HCT116 (cell line): ENCODE data around the gene NUDT8. TPM values are rescaled to one million over a fixed set of nuclear protein-coding genes. Genes with fewer than 3 reads are reported as not detected.

Experiments
- ATAC-seq: fragments of 200-7000 bp; cut with Tn5 transposase; 2 replicates; pipeline ENCODE4 v1.9.1; 2020; ENCODE audit warnings: mild to moderate bottlenecking, moderate library complexity
- BruUV-seq: library from RNA; stranded (reverse); fragments of 400-500 nt; replicated peaks from 2 replicates; lab custom pipeline; 2021; lab: Mats Ljungman, UMichigan
- CTCF ChIA-PET: fragments of 300-600 bp; sonication (Branson Sonifier 250); formaldehyde crosslinking; loops from one replicate; lab custom pipeline; 2021; ENCODE audit warnings: antibody characterized with exemption; lab: Charles Lee
- POLR2A ChIA-PET: fragments of 300-600, 350-600 bp; sonication (Branson Sonifier 250); formaldehyde crosslinking; loops from one replicate; lab custom pipeline; 2021; ENCODE audit warnings: antibody characterized with exemption; lab: Charles Lee
- RAD21 ChIA-PET, 2 experiments: fragments of 300-600 bp; sonication (Branson Sonifier 250); formaldehyde crosslinking; loops; one replicate each; lab custom pipeline; 2023; ENCODE audit warnings: low total read pairs in 2 of 2; ENCODE audit not compliant: uncharacterized antibody in 2 of 2, unreplicated experiment in 2 of 2, low non-redundant PET in 1 of 2; lab: Charles Lee
- DNase-seq: peaks from one replicate; pipeline ENCODE4 v3.0.0-alpha.2; 2010; ENCODE audit warnings: low read depth, low spot score
- H2AFZ ChIP-seq: fragments of 200-600 bp; shearing (Covaris generic), sonication (generic); 2 replicates; pipeline ENCODE4 v1.6.1; 2017; ENCODE audit warnings: low read depth, mixed run types, mixed read lengths, antibody characterized with exemption, low read length; ENCODE audit not compliant: poor library complexity, severe bottlenecking
- H3K27ac ChIP-seq: 2 replicates; pipeline ENCODE4 v1.5.1; 2012; ENCODE audit warnings: low read depth, low read length
- H3K27me3 ChIP-seq: fragments of 200-600 bp; sonication (generic); 2 replicates; pipeline ENCODE4 v1.6.1; 2016; ENCODE audit warnings: mixed run types, low read length, mixed read lengths; ENCODE audit not compliant: insufficient read depth
- H3K36me3 ChIP-seq, 2 experiments: fragments of 200-500 bp in 1 of 2; fragments of 200-600 bp in 1 of 2; sonication (Bioruptor generic) in 1 of 2; sonication (generic) in 1 of 2; 2 replicates each; pipeline versions ENCODE4 v1.5.1 to v1.6.1; 2014 to 2016; ENCODE audit warnings: low read length in 2 of 2, inconsistent platforms in 1 of 2, mixed read lengths in 1 of 2, mixed run types in 1 of 2; ENCODE audit not compliant: insufficient read depth in 2 of 2, control insufficient read depth in 1 of 2
- H3K4me1 ChIP-seq, 2 experiments: fragments of 200-600 bp in 1 of 2; sonication (generic) in 1 of 2; 2 replicates each; pipeline versions ENCODE4 v1.5.1 to v1.6.1; 2012 to 2017; ENCODE audit warnings: low read length in 2 of 2, inconsistent platforms in 1 of 2, mild to moderate bottlenecking in 1 of 2, mixed read lengths in 1 of 2, mixed run types in 1 of 2, moderate library complexity in 1 of 2; ENCODE audit not compliant: insufficient read depth in 2 of 2, control insufficient read depth in 1 of 2
- H3K4me2 ChIP-seq: fragments of 200-600 bp; sonication (generic); 2 replicates; pipeline ENCODE4 v1.6.1; 2017; ENCODE audit warnings: mixed run types, low read length, mixed read lengths
- H3K4me3 ChIP-seq, 2 experiments: fragments of 200-600 bp in 1 of 2; sonication (generic) in 1 of 2; replicated peaks in 1 of 2; 2 replicates each; pipeline ENCODE4 v1.5.1; 2011 to 2016; ENCODE audit warnings: low read length in 2 of 2, control low read depth in 1 of 2, low read depth in 1 of 2, mild to moderate bottlenecking in 1 of 2, mixed read lengths in 1 of 2, mixed run types in 1 of 2
- H3K79me2 ChIP-seq: fragments of 200-600 bp; sonication (generic); 2 replicates; pipeline ENCODE4 v1.6.1; 2017; ENCODE audit warnings: mild to moderate bottlenecking, mixed run types, low read length, moderate library complexity, mixed read lengths; ENCODE audit not compliant: insufficient read depth
- H3K9ac ChIP-seq: fragments of 200-600 bp; sonication (generic); 2 replicates; pipeline ENCODE4 v1.6.1; 2016; ENCODE audit warnings: low read length, mixed read lengths
- H3K9me2 ChIP-seq: fragments of 200-600 bp; sonication (generic), shearing (Covaris generic); 2 replicates; pipeline ENCODE4 v1.6.1; 2017; ENCODE audit warnings: mixed run types, mild to moderate bottlenecking, moderate library complexity; ENCODE audit not compliant: insufficient read depth
- H3K9me3 ChIP-seq, 2 experiments: fragments of 200-500 bp in 1 of 2; fragments of 200-600 bp in 1 of 2; sonication (Bioruptor generic) in 1 of 2; sonication (generic) in 1 of 2; 2 replicates each; pipeline ENCODE4 v1.6.1; 2014 to 2017; ENCODE audit warnings: low read length in 2 of 2, mixed read lengths in 2 of 2, inconsistent platforms in 1 of 2, low read depth in 1 of 2, mild to moderate bottlenecking in 1 of 2, mixed run types in 1 of 2, moderate library complexity in 1 of 2; ENCODE audit not compliant: control insufficient read depth in 1 of 2, insufficient read depth in 1 of 2
- H4K20me1 ChIP-seq: fragments of 200-600 bp; sonication (generic), shearing (Covaris generic); 2 replicates; pipeline ENCODE4 v1.6.1; 2017; ENCODE audit warnings: mixed run types, mild to moderate bottlenecking, moderate library complexity; ENCODE audit not compliant: insufficient read depth
- CBX3 ChIP-seq: IDR thresholded peaks from 2 replicates; pipeline ENCODE4 v1.6.1; 2012; ENCODE audit warnings: low read depth
- CEBPB ChIP-seq: IDR thresholded peaks from 2 replicates; pipeline ENCODE4 v1.6.1; 2012; ENCODE audit warnings: low read depth
- ELF1 ChIP-seq: IDR thresholded peaks from 2 replicates; pipeline ENCODE4 v1.6.1; 2012; ENCODE audit warnings: low read depth, borderline replicate concordance
- EZH2 ChIP-seq: fragments of 200-600 bp; sonication (generic); IDR thresholded peaks from 2 replicates; pipeline ENCODE4 v1.6.1; 2017; ENCODE audit warnings: antibody characterized with exemption, mixed run types
- JUND ChIP-seq: IDR thresholded peaks from 2 replicates; pipeline ENCODE4 v1.6.1; 2012
- POLR2A ChIP-seq: IDR thresholded peaks from 2 replicates; pipeline ENCODE4 v1.7.0; 2011; ENCODE audit warnings: borderline replicate concordance; ENCODE audit not compliant: insufficient read depth, insufficient read length; ENCODE audit errors: extremely low read depth
- POLR2AphosphoS5 ChIP-seq: IDR thresholded peaks from 2 replicates; pipeline ENCODE4 v1.6.1; 2011; ENCODE audit warnings: mild to moderate bottlenecking, low read depth, low read length, moderate library complexity
- RAD21 ChIP-seq: IDR thresholded peaks from 2 replicates; pipeline ENCODE4 v1.6.1; 2012; ENCODE audit warnings: low read depth, mild to moderate bottlenecking
- SIN3A ChIP-seq: IDR thresholded peaks from 2 replicates; pipeline ENCODE4 v1.6.1; 2012; ENCODE audit warnings: low read depth
- SRF ChIP-seq: IDR thresholded peaks from 2 replicates; pipeline ENCODE4 v1.6.1; 2012; ENCODE audit warnings: low read depth
- TCF7L2 ChIP-seq: IDR thresholded peaks from 2 replicates; pipeline ENCODE4 v1.7.0; 2011; ENCODE audit warnings: borderline replicate concordance, inconsistent platforms; ENCODE audit not compliant: insufficient read depth, insufficient read length; ENCODE audit errors: extremely low read depth
- YY1 ChIP-seq: IDR thresholded peaks from 2 replicates; pipeline ENCODE4 v1.6.1; 2011; ENCODE audit warnings: low read length, low read depth, moderate library complexity, mild to moderate bottlenecking; ENCODE audit not compliant: insufficient replicate concordance; ENCODE audit errors: extremely low read depth
- ZFX ChIP-seq: fragments of 450-650 bp; IDR thresholded peaks from 2 replicates; pipeline ENCODE4 v1.6.1; 2017
- intact Hi-C: fragments of 100-400 bp; cut with micrococcal nuclease; formaldehyde crosslinking; loops from 2 replicates; pipeline ENCODE4 v1.10.0; 2022
- total RNA-seq: library from RNA; stranded (reverse); gene quantifications from one replicate; pipeline ENCODE4 v1.2.1, GENCODE V29; 2021; ENCODE audit not compliant: unreplicated experiment
- TF ChIP-seq, protein P1 (sequence below): IDR thresholded peaks from 2 replicates; pipeline ENCODE4 v1.6.1; 2012
- TF ChIP-seq, protein P2 (sequence below), 3 experiments: fragments of 200-600 bp in 1 of 3; sonication (generic) in 1 of 3; IDR thresholded peaks in 2 of 3; conservative IDR thresholded peaks in 1 of 3; 2 replicates each; pipeline ENCODE4 v1.5.1; 2012 to 2017; ENCODE audit warnings: low read depth in 2 of 3, low read length in 2 of 3, antibody characterized with exemption in 1 of 3, borderline replicate concordance in 1 of 3, control low read depth in 1 of 3, mild to moderate bottlenecking in 1 of 3, mixed read lengths in 1 of 3, mixed run types in 1 of 3, moderate library complexity in 1 of 3; ENCODE audit not compliant: insufficient read depth in 1 of 3
- TF ChIP-seq, protein P3 (sequence below): IDR thresholded peaks from 2 replicates; pipeline ENCODE4 v1.6.1; 2011; ENCODE audit warnings: mild to moderate bottlenecking, low read length, moderate library complexity; ENCODE audit not compliant: insufficient replicate concordance; ENCODE audit errors: extremely low read depth

The NUDT8 gene
- total RNA-seq, 1 experiment from 2014 or later: 18.7 TPM

DNA sequence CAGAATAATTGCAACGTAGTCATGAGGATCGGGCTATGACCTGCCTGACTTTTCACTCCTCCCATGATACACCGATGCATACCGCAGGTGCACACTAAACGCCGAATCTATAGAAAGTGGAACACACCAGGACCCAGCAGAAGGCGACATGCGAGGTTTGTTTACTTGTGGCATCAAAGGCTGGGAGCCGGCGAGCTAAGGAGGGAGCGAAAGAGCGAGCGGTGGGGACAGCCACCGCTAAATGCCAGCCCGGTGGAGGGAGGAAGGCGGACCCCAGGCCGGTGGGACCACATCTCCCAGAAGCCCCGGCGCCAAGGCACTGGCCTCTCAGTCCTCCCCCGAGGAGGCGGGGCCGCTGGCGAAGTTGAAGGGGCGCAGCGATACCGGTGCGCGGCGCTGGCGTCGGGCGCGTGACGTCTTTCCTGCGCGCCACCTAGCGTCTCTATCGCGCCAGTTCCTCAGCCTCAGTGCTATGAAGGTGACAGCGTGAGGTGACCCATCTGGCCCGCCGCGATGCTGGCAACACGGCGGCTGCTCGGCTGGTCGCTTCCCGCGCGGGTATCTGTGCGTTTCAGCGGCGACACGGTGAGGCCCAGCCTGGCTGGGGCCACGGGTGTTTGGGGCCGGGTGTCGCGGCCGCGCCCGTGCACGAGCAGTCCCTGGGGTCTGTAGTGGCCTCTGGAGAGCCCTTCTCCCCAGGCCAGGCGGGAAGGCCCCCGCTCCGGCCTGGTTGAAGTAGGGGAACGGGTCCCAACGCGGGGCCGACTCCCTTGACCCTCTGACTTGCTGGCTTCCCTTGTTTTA is 23.0 kb downstream of the NUDT8 start, which contains the start of gene NDUFV1:
TSS of gene NDUFV1 (plus strand) at position 445 of the 804 bp plus-strand sequence. CDS start at position 514, 69 bp downstream.
- peak; percentile 85 for DNase-seq
- H3K4me2 ChIP-seq: peak within 1 kb of the TSS; percentile 92
- H3K36me3 ChIP-seq: peaks cover 17 to 21% of the 10 kb centered on the region in 2 experiments; a peak in 3 of 4 replicates
- H3K9ac ChIP-seq: peak within 1 kb of the TSS; percentile 99
- H3K9me3 ChIP-seq: no peaks in the 10 kb centered on the region
- peaks cover 6 to 20% of the 10 kb centered on the region in 2 experiments for H3K4me1 ChIP-seq
- H3K9me2 ChIP-seq: no peaks in the 10 kb centered on the region
- H3K4me3 ChIP-seq: peak within 1 kb of the TSS; percentile 99 to 100
- no peaks in the 10 kb centered on the region for H4K20me1 ChIP-seq
- TF ChIP-seq CEBPB: no peak
- peak; percentile 95 for TF ChIP-seq SRF
- TF ChIP-seq CBX3: no peak
- TF ChIP-seq, protein P1, sequence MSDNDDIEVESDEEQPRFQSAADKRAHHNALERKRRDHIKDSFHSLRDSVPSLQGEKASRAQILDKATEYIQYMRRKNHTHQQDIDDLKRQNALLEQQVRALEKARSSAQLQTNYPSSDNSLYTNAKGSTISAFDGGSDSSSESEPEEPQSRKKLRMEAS: peak; percentile 83
- TF ChIP-seq, protein P2, sequence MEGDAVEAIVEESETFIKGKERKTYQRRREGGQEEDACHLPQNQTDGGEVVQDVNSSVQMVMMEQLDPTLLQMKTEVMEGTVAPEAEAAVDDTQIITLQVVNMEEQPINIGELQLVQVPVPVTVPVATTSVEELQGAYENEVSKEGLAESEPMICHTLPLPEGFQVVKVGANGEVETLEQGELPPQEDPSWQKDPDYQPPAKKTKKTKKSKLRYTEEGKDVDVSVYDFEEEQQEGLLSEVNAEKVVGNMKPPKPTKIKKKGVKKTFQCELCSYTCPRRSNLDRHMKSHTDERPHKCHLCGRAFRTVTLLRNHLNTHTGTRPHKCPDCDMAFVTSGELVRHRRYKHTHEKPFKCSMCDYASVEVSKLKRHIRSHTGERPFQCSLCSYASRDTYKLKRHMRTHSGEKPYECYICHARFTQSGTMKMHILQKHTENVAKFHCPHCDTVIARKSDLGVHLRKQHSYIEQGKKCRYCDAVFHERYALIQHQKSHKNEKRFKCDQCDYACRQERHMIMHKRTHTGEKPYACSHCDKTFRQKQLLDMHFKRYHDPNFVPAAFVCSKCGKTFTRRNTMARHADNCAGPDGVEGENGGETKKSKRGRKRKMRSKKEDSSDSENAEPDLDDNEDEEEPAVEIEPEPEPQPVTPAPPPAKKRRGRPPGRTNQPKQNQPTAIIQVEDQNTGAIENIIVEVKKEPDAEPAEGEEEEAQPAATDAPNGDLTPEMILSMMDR (IDR thresholded peaks at IDR 0.05 in 2 of 3, conservative IDR thresholded peaks at IDR 0.05 in 1 of 3; ENCODE audit: borderline replicate concordance in 1 of 3, insufficient read depth in 1 of 3, low read depth in 2 of 3, low read length in 2 of 3): peak in 2 of 3 experiments; percentile 12 to 37; a peak in 2 of 6 replicates
- TF ChIP-seq POLR2AphosphoS5: peak; percentile 86
- TF ChIP-seq POLR2A: peak; percentile 53
- no peak for TF ChIP-seq RAD21
- TF ChIP-seq JUND: no peak
- TF ChIP-seq YY1: peak; percentile 58
- TF ChIP-seq, protein P3, sequence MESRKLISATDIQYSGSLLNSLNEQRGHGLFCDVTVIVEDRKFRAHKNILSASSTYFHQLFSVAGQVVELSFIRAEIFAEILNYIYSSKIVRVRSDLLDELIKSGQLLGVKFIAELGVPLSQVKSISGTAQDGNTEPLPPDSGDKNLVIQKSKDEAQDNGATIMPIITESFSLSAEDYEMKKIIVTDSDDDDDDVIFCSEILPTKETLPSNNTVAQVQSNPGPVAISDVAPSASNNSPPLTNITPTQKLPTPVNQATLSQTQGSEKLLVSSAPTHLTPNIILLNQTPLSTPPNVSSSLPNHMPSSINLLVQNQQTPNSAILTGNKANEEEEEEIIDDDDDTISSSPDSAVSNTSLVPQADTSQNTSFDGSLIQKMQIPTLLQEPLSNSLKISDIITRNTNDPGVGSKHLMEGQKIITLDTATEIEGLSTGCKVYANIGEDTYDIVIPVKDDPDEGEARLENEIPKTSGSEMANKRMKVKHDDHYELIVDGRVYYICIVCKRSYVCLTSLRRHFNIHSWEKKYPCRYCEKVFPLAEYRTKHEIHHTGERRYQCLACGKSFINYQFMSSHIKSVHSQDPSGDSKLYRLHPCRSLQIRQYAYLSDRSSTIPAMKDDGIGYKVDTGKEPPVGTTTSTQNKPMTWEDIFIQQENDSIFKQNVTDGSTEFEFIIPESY: peak; percentile 61
- TF ChIP-seq ELF1: no peak; the same call in 1 of the 2 replicates
- peak; percentile 77; the same call in 1 of the 2 replicates for TF ChIP-seq ZFX
- no peak for TF ChIP-seq EZH2
- peak; percentile 74 for TF ChIP-seq TCF7L2
- TF ChIP-seq SIN3A: peak; percentile 80
- H3K27ac ChIP-seq: peak within 1 kb of the TSS; percentile 77
- intact Hi-C loops: no loop called here
- H3K27me3 ChIP-seq: no peaks in the 10 kb centered on the region
- RAD21 ChIA-PET: no interaction called here
- peaks cover 27% of the 10 kb centered on the region for H3K79me2 ChIP-seq
- BruUV-seq: no TSS peak
- POLR2A ChIA-PET: no interaction called here
- H2AFZ ChIP-seq: peak within 1 kb of the TSS; percentile 35
- CTCF ChIA-PET: no interaction called here
- peak; percentile 99 for ATAC-seq
